ENCODE results near the gene TLL1. TPM values are rescaled to one million over a fixed set of nuclear protein-coding genes. Genes with fewer than 3 reads are reported as not detected.
A peak's percentile ranks its signal among the peaks of the same experiment; 100 is the strongest.

Gene TLL1
- total RNA-seq, 1 donor from 2014 or later, result 48.0 TPM

DNA sequence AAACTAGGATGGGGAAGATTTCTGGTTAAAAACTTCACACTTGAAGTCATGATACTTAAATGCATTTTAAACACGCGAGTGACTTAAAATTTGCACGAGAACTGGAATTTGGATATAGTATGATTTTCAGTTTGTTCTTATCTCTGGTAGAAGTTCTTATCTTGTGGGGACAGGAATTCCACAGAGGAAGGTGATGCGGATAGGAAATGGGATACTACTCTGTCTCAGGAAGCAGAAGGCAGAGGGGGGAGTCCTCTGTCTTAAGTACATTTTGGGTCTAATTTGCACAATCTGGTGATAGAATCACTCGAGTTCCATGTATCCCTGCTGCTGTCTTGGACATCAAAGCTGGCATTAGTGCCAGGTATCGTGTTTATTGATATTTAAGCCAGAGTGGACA is 53.3 kb downstream of the TLL1 start:
- TF ChIP-seq, protein P1, sequence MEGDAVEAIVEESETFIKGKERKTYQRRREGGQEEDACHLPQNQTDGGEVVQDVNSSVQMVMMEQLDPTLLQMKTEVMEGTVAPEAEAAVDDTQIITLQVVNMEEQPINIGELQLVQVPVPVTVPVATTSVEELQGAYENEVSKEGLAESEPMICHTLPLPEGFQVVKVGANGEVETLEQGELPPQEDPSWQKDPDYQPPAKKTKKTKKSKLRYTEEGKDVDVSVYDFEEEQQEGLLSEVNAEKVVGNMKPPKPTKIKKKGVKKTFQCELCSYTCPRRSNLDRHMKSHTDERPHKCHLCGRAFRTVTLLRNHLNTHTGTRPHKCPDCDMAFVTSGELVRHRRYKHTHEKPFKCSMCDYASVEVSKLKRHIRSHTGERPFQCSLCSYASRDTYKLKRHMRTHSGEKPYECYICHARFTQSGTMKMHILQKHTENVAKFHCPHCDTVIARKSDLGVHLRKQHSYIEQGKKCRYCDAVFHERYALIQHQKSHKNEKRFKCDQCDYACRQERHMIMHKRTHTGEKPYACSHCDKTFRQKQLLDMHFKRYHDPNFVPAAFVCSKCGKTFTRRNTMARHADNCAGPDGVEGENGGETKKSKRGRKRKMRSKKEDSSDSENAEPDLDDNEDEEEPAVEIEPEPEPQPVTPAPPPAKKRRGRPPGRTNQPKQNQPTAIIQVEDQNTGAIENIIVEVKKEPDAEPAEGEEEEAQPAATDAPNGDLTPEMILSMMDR (IDR thresholded peaks at IDR 0.05; ENCODE audit: unreplicated experiment), result no peak
- peaks cover 26% of the 10 kb centered on the region for H3K36me3 Mint-ChIP-seq (ENCODE audit: low read depth, unreplicated experiment)
- peak overlapping the region; percentile 97 for H3K27ac Mint-ChIP-seq (ENCODE audit: unreplicated experiment)
- DNase-seq (ENCODE audit: low spot score), result peak; percentile 13
- H3K27me3 Mint-ChIP-seq (ENCODE audit: unreplicated experiment), result no peaks in the 10 kb centered on the region
- peaks cover 48% of the 10 kb centered on the region for H3K4me1 Mint-ChIP-seq (ENCODE audit: unreplicated experiment)
- peak overlapping the region; percentile 14 for H3K4me3 Mint-ChIP-seq (ENCODE audit: unreplicated experiment)
- no peaks in the 10 kb centered on the region for H3K9me3 Mint-ChIP-seq (ENCODE audit: unreplicated experiment)

DNA sequence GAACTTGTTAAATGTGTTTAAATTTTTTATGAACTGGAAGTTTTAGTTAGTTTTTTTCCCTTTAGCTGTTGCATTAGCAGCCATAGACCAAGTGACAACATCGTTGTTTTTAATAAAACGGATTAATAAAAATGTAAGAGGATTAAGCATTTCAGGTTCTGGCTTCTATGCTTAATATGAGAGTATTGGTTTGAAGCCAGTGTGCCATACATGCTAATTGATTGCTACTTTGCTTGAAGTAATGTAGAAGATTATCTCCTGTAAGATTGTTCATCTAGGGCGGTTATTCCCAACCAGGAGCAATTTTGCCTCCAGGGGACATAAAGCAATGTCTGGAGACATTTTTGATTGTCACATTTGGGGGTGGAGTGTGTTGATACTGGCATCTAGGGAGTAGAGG is 54.3 kb downstream of the TLL1 start:
- Mint-ChIP-seq H3K27me3 (ENCODE audit: unreplicated experiment) (no peaks in the 10 kb centered on the region), H3K9me3 (ENCODE audit: unreplicated experiment) (no peaks in the 10 kb centered on the region), H3K4me1 (ENCODE audit: unreplicated experiment) (peaks cover 40% of the 10 kb centered on the region), H3K27ac (ENCODE audit: unreplicated experiment) (peak overlapping the region; percentile 92), H3K4me3 (ENCODE audit: unreplicated experiment) (no peak overlapping the region), H3K36me3 (ENCODE audit: low read depth, unreplicated experiment) (peaks cover 26% of the 10 kb centered on the region)
- DNase-seq (ENCODE audit: low spot score), result no peak
- TF ChIP-seq, protein P1 (IDR thresholded peaks at IDR 0.05; ENCODE audit: unreplicated experiment), result no peak

GRCh38 chr4:165927815-165928214 is 54.8 kb downstream of the TLL1 start:
- TF ChIP-seq, protein P1 (IDR thresholded peaks at IDR 0.05; ENCODE audit: unreplicated experiment), result no peak
- H3K4me1 Mint-ChIP-seq (ENCODE audit: unreplicated experiment), result peaks cover 39% of the 10 kb centered on the region
- peak overlapping the region; percentile 92 for H3K27ac Mint-ChIP-seq (ENCODE audit: unreplicated experiment)
- peak overlapping the region; percentile 8 for H3K4me3 Mint-ChIP-seq (ENCODE audit: unreplicated experiment)
- peaks cover 26% of the 10 kb centered on the region for H3K36me3 Mint-ChIP-seq (ENCODE audit: low read depth, unreplicated experiment)
- no peaks in the 10 kb centered on the region for H3K9me3 Mint-ChIP-seq (ENCODE audit: unreplicated experiment)
- DNase-seq (ENCODE audit: low spot score), result no peak
- no peaks in the 10 kb centered on the region for H3K27me3 Mint-ChIP-seq (ENCODE audit: unreplicated experiment)

- Mint-ChIP-seq H3K4me1 (ENCODE audit: unreplicated experiment) (peaks cover 39% of the 10 kb centered on the region), H3K27me3 (ENCODE audit: unreplicated experiment) (no peaks in the 10 kb centered on the region), H3K36me3 (ENCODE audit: low read depth, unreplicated experiment) (peaks cover 27% of the 10 kb centered on the region), H3K27ac (ENCODE audit: unreplicated experiment) (peak overlapping the region; percentile 92), H3K4me3 (ENCODE audit: unreplicated experiment) (peak overlapping the region; percentile 8), H3K9me3 (ENCODE audit: unreplicated experiment) (no peaks in the 10 kb centered on the region)
- DNase-seq (ENCODE audit: low spot score), result no peak
- TF ChIP-seq, protein P1 (IDR thresholded peaks at IDR 0.05; ENCODE audit: unreplicated experiment), result no peak
Measured at GRCh38 chr4:165928601-165929000, 55.6 kb downstream of the TLL1 start.

DNA sequence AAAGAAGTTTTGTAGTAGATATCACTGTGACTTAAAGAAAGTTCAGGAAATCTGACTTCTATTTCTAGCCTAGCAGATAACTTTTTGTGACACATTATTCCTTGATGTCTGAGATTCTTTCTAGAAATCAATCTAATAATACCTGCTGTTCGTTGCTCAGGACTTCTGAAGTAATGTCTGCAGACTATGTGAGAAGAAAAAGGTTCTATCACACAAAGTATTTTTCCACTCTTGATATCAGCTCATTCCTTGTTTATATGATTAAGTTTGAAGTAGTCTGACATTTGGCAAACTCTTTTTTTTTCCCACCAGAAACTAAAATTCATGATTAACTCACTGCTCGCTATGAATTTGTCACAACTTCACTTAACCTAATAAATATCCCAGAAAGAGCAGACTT is 56.6 kb downstream of the TLL1 start:
- Mint-ChIP-seq H3K27me3 (ENCODE audit: unreplicated experiment) (no peaks in the 10 kb centered on the region), H3K4me3 (ENCODE audit: unreplicated experiment) (peak overlapping the region; percentile 23)

More for the DNA sequence above, 56.6 kb downstream of the TLL1 start:
- TF ChIP-seq, protein P1 (IDR thresholded peaks at IDR 0.05; ENCODE audit: unreplicated experiment), result no peak
- H3K9me3 Mint-ChIP-seq (ENCODE audit: unreplicated experiment), result no peaks in the 10 kb centered on the region
- H3K36me3 Mint-ChIP-seq (ENCODE audit: low read depth, unreplicated experiment), result peaks cover 20% of the 10 kb centered on the region
- DNase-seq (ENCODE audit: low spot score), result no peak
- H3K4me1 Mint-ChIP-seq (ENCODE audit: unreplicated experiment), result peaks cover 29% of the 10 kb centered on the region
- no peak overlapping the region for H3K27ac Mint-ChIP-seq (ENCODE audit: unreplicated experiment)
